Panc1 (cell line): ENCODE data around the gene TOGARAM2. TPM values are rescaled to one million over a fixed set of nuclear protein-coding genes. Genes with fewer than 3 reads are reported as not detected.

Experiments
- ATAC-seq: fragments of 200-7000 bp; cut with Tn5 transposase; 2 replicates; pipeline ENCODE4 v1.9.1; 2020; ENCODE audit warnings: mild to moderate bottlenecking, moderate library complexity
- BruUV-seq: library from RNA; stranded (reverse); fragments of 400-500 nt; replicated peaks from 2 replicates; lab custom pipeline; 2021; lab: Mats Ljungman, UMichigan
- CTCF ChIA-PET: fragments of 300-600 bp; sonication (Branson Sonifier 250); formaldehyde crosslinking; loops from one replicate; lab custom pipeline; 2022; ENCODE audit warnings: antibody characterized with exemption; lab: Charles Lee
- POLR2A ChIA-PET: fragments of 300-600 bp; sonication (Branson Sonifier 250); formaldehyde crosslinking; loops from one replicate; lab custom pipeline; 2022; ENCODE audit warnings: antibody characterized with exemption; lab: Charles Lee
- DNase-seq: peaks from one replicate; pipeline ENCODE4 v3.0.0-alpha.2; 2010; ENCODE audit warnings: low read depth, low spot score
- H3K27ac ChIP-seq: 2 replicates; pipeline ENCODE4 v1.5.1; 2011; ENCODE audit warnings: mild to moderate bottlenecking, low read length, inconsistent platforms
- H3K27me3 ChIP-seq: fragments of 200-500 bp; sonication (Bioruptor generic); 2 replicates; pipeline ENCODE4 v1.6.0; 2014; ENCODE audit warnings: low read length, inconsistent platforms; ENCODE audit not compliant: control insufficient read depth, insufficient read depth
- H3K36me3 ChIP-seq: fragments of 200-500 bp; sonication (Bioruptor generic); 2 replicates; pipeline ENCODE4 v1.5.1; 2014; ENCODE audit warnings: inconsistent platforms, mild to moderate bottlenecking, low read length, moderate library complexity; ENCODE audit not compliant: control insufficient read depth, insufficient read depth
- H3K4me1 ChIP-seq: 2 replicates; pipeline ENCODE4 v1.5.1; 2011; ENCODE audit warnings: inconsistent platforms, mild to moderate bottlenecking, low read length, moderate library complexity; ENCODE audit not compliant: control insufficient read depth, insufficient read depth
- H3K4me3 ChIP-seq, 2 experiments: 2 replicates each; pipeline ENCODE4 v1.5.1; 2011 to 2012; ENCODE audit warnings: low read depth in 2 of 2, low read length in 2 of 2, mild to moderate bottlenecking in 2 of 2, inconsistent platforms in 1 of 2, moderate library complexity in 1 of 2
- H3K9me3 ChIP-seq: fragments of 200-500 bp; sonication (Bioruptor generic); 2 replicates; pipeline ENCODE4 v1.5.1; 2014; ENCODE audit warnings: low read depth, mild to moderate bottlenecking, inconsistent platforms, low read length, moderate library complexity; ENCODE audit not compliant: control insufficient read depth, insufficient read depth
- CTCF ChIP-seq: fragments of 450-650 bp; IDR thresholded peaks from 2 replicates; pipeline ENCODE4 v1.5.1; 2017; ENCODE audit warnings: mild to moderate bottlenecking
- POLR2AphosphoS5 ChIP-seq: IDR thresholded peaks from 2 replicates; pipeline ENCODE4 v1.6.1; 2012; ENCODE audit warnings: mild to moderate bottlenecking, low read depth, low read length, moderate library complexity
- REST ChIP-seq, 2 experiments: IDR thresholded peaks; 2 replicates each; pipeline ENCODE4 v1.6.1; 2011 to 2012; ENCODE audit warnings: low read depth in 2 of 2, control low read depth in 1 of 2, low read length in 1 of 2, mild to moderate bottlenecking in 1 of 2, moderate library complexity in 1 of 2; ENCODE audit not compliant: insufficient read depth in 1 of 2
- SIN3A ChIP-seq: IDR thresholded peaks from 2 replicates; pipeline ENCODE4 v1.6.1; 2012; ENCODE audit warnings: low read depth, mild to moderate bottlenecking, low read length, moderate library complexity, borderline replicate concordance; ENCODE audit not compliant: insufficient read depth
- TCF7L2 ChIP-seq: IDR thresholded peaks from 2 replicates; pipeline ENCODE4 v1.6.1; 2011; ENCODE audit warnings: mild to moderate bottlenecking, low read depth, low read length, inconsistent platforms
- in situ Hi-C: cut with HindIII; loops from 2 replicates; pipeline ENCODE4 v1.10.0; 2016; ENCODE audit warnings: low sequenced_read_pairs, low pct_unique_long_range_greater_than_20kb
- intact Hi-C: fragments of 100-400 bp; cut with micrococcal nuclease; formaldehyde crosslinking; loops from one replicate; pipeline ENCODE4 v1.10.0; 2022; ENCODE audit not compliant: unreplicated experiment
- total RNA-seq: library from RNA; stranded (reverse); gene quantifications from one replicate; pipeline ENCODE4 v1.2.1, GENCODE V29; 2021; ENCODE audit not compliant: unreplicated experiment

TOGARAM2 gene
- total RNA-seq, 1 experiment from 2014 or later, result 0.44 TPM

- in situ Hi-C loops, result no loop called here
- no peak for TF ChIP-seq POLR2AphosphoS5
- H3K27ac ChIP-seq, result no peak overlapping the region
- no peaks in the 10 kb centered on the region for H3K36me3 ChIP-seq
- intact Hi-C loops, result no loop called here
- H3K9me3 ChIP-seq, result no peaks in the 10 kb centered on the region
- no peak for DNase-seq
- BruUV-seq, result no TSS peak
- no peak for ATAC-seq
- H3K4me1 ChIP-seq, result peaks cover 7% of the 10 kb centered on the region; the same call in 1 of the 2 replicates
- no peak overlapping the region for H3K4me3 ChIP-seq
- POLR2A ChIA-PET, result interaction anchor here (0.5 kb wide), 1 partner anchor 209 kb away, joined by 4 read pairs; no protein-coding TSS in a partner anchor
- H3K27me3 ChIP-seq, result no peaks in the 10 kb centered on the region
- CTCF ChIA-PET, result no interaction called here
Observed at GRCh38 chr2:29035016-29035745, 54.1 kb downstream of the TOGARAM2 start.

DNA sequence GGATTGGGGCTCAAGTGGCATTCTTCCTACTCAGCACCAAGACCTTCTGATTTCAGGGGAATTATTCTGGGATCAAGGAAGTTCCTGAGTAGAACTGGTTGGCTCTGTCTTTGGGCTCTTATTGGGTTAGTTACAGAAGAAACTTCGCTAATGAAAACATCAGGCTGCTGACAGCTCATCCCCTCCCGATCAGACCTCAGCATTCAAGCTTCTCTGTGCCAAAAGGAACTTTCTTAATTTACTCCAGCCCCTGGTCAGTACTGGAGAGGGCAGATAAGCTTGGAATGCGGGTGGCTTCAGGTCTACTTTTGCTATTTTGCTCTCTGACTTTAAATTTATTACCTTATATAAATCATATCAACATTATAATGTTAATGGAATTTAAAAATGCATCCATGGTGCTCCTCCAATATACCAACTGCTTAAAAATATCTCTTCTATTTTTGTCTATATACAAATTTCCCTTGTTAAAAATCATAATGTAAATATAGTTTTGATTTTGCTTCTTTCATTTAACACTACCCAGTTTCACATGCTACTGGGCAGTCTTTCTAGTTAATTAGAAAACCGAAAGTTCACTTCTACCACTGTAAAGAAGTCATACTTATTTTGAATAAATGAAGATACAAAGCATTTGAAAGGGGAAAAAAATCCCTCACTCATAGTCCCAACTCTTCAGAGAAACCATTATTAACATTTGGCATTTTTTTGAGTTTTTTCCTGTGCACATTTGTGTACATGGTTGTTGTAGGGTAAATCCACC is 58.8 kb downstream of the TOGARAM2 start:
- no TSS peak for BruUV-seq
- ChIA-PET CTCF (no interaction called here), POLR2A (no interaction called here)
- Histone ChIP-seq H3K36me3 (no peaks in the 10 kb centered on the region), H3K9me3 (no peaks in the 10 kb centered on the region), H3K27me3 (no peaks in the 10 kb centered on the region), H3K4me1 (no peaks in the 10 kb centered on the region), H3K27ac (no peak overlapping the region), H3K4me3 (no peak overlapping the region)
- ATAC-seq (no peak), DNase-seq (no peak)
- TF ChIP-seq POLR2AphosphoS5 (no peak), TCF7L2 (no peak), REST (IDR thresholded peaks at IDR 0.05; ENCODE audit: insufficient read depth in 1 of 2, low read depth in 2 of 2, low read length in 1 of 2) (no peak)
- in situ Hi-C loops (no loop called here), intact Hi-C loops (no loop called here)

- in situ Hi-C loops, result no loop called here
- no peaks in the 10 kb centered on the region for H3K9me3 ChIP-seq
- intact Hi-C loops, result no loop called here
- DNase-seq (no peak), ATAC-seq (no peak)
- H3K27me3 ChIP-seq, result no peaks in the 10 kb centered on the region
- ChIA-PET CTCF (no interaction called here), POLR2A (no interaction called here)
- no TSS peak for BruUV-seq
- H3K27ac ChIP-seq, result no peak overlapping the region
- no peak for TF ChIP-seq TCF7L2
- TF ChIP-seq CTCF, result no peak
- TF ChIP-seq POLR2AphosphoS5, result no peak
- TF ChIP-seq SIN3A, result no peak
- TF ChIP-seq REST (IDR thresholded peaks at IDR 0.05; ENCODE audit: insufficient read depth in 1 of 2, low read depth in 2 of 2, low read length in 1 of 2), result no peak
- H3K36me3 ChIP-seq, result no peaks in the 10 kb centered on the region
- H3K4me1 ChIP-seq, result no peaks in the 10 kb centered on the region
- no peak overlapping the region for H3K4me3 ChIP-seq
Observed at GRCh38 chr2:29040552-29040951, 59.5 kb downstream of the TOGARAM2 start.
